ENCODE results near the gene PLD2. TPM values are rescaled to one million over a fixed set of nuclear protein-coding genes. Genes with fewer than 3 reads are reported as not detected.
"Not testable (repeated sequence)": the region's sequence is repeated elsewhere in the genome, so short reads cannot be mapped to it uniquely, and the experiment has no call there.

Gene PLD2
- total RNA-seq, 4 donors from 2014 or later, result 13.9 to 81.9 (median 18.9) TPM

DNA sequence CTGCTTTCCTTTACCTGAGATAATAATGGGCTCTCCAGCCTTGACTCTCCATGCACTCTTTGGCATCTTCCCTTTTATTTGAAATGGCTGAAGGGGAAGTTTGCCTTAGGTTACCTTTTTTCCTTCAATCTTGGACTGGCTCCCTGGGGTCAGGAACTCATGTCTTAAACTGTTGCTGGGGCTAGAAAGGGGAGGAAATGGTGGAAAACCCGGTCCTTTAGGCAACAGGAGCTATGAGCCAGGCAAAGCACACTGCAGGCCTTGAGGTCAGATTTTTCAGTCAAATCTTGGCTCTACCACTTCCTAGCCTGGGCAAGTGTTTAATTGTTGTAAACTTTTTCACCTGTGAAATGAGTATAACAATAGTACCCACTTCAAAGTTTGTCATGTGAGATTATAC, 56.4 kb downstream of the PLD2 start:
- no peaks in the 10 kb centered on the region for H3K9me3 ChIP-seq
- no peaks in the 10 kb centered on the region for H3K36me3 ChIP-seq
- H3K27me3 ChIP-seq, result no peaks in the 10 kb centered on the region
- peaks cover 0 to 13% (median 4%) of the 10 kb centered on the region in 4 donors for H3K4me1 ChIP-seq
- intact Hi-C loops (cut with DNase I; ENCODE audit: low total_unique reads), result no loop called here
- 83 to 89% methylated on average over 1 of the region's 1 CpG for WGBS, 2 donors (ENCODE audit: low coverage in 1 of 2)
- DNase-seq, result no peak
- TF ChIP-seq POLR2AphosphoS5 (IDR thresholded peaks at IDR 0.05) (no peak), EP300 (IDR thresholded peaks at IDR 0.05; ENCODE audit: low read depth) (no peak), CTCF (IDR thresholded peaks at IDR 0.05) (no peak), POLR2A (IDR thresholded peaks at IDR 0.05) (no peak)
- H3K27ac ChIP-seq, result no peak overlapping the region
- in situ Hi-C loops (cut with MboI; ENCODE audit: low pct_ligation_motif_present in 1 of 4, low pct_unique_long_range_greater_than_20kb in 1 of 4, low sequenced_read_pairs in 3 of 4), result no loop called here
- H3K4me3 ChIP-seq, result no peak overlapping the region

- H3K9me3 ChIP-seq; H3K27me3 ChIP-seq; H3K27ac ChIP-seq; H3K36me3 ChIP-seq; H3K4me1 ChIP-seq; in situ Hi-C loops (cut with MboI; ENCODE audit: low pct_ligation_motif_present in 1 of 4, low pct_unique_long_range_greater_than_20kb in 1 of 4, low sequenced_read_pairs in 3 of 4); intact Hi-C loops (cut with DNase I; ENCODE audit: low total_unique reads); DNase-seq; H3K4me3 ChIP-seq: not testable (repeated sequence)
- 81% methylated on average over 5 of the region's 5 CpGs; no CpG with 5 or more reads in 1 of the 2 donors for WGBS, 2 donors (ENCODE audit: low coverage in 1 of 2)
Observed at GRCh38 chr17:4867535-4867934, 60.6 kb downstream of the PLD2 start.

DNA sequence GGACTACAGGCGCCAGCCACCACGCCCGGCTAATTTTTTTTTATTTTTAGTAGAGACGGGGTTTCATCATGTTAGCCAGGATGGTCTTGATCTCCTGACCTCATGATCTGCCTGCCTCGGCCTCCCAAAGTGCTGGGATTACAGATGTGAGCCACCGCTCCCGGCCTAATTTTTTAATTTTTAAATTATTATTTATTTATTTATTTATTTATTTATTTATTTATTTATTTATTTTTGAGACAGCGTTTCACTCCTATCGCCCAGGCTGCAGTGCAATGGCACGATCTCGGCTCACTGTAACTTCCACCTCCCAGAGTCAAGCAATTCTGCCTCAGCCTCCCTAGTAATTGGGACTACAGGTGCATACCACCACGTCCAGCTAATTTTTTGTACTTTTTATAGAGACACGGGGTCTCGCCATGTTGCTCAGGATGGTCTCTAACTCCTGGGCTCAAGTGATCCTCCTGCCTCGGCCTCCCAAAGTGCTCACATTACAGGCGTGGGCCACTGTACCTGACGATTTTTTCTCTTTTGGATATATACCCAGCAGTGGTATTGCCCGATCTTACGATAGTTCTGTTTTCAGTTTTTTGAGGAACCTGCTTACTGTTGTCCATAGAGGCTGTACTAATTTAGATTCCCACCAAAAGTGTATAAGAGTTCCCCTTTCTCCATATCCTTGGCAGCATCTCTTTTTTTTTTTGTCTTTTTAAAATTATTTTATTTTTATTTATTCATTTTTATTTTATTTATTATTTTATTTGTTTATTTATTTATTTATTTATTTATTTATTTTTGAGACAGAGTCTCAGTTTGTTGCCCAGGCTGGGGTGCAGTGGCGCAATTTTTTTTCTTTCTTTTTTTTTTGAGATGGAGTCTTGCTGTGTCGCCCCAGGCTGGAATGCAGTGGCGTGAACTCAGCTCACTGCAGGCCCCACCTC, 62.4 kb downstream of the PLD2 start:
- H3K27me3 ChIP-seq; H3K4me3 ChIP-seq; H3K9me3 ChIP-seq; H3K4me1 ChIP-seq; H3K36me3 ChIP-seq; in situ Hi-C loops (cut with MboI; ENCODE audit: low pct_ligation_motif_present in 1 of 4, low pct_unique_long_range_greater_than_20kb in 1 of 4, low sequenced_read_pairs in 3 of 4); DNase-seq; intact Hi-C loops (cut with DNase I; ENCODE audit: low total_unique reads); H3K27ac ChIP-seq: not testable (repeated sequence)
- WGBS, 2 donors (ENCODE audit: low coverage in 1 of 2), result 94 to 99% methylated on average over 12 to 22 of the region's 22 CpGs

GRCh38 chr17:4870855-4871254, 63.9 kb downstream of the PLD2 start:
- H3K9me3 ChIP-seq, result no peaks in the 10 kb centered on the region
- H3K4me3 ChIP-seq, result no peak overlapping the region
- no peaks in the 10 kb centered on the region for H3K27me3 ChIP-seq
- intact Hi-C loops (cut with DNase I; ENCODE audit: low total_unique reads), result no loop called here
- no peaks in the 10 kb centered on the region for H3K36me3 ChIP-seq
- no peak for DNase-seq
- TF ChIP-seq POLR2AphosphoS5 (IDR thresholded peaks at IDR 0.05), result no peak
- no peak for TF ChIP-seq EP300 (IDR thresholded peaks at IDR 0.05; ENCODE audit: low read depth)
- TF ChIP-seq POLR2A (IDR thresholded peaks at IDR 0.05), result no peak
- no peak for TF ChIP-seq CTCF (IDR thresholded peaks at IDR 0.05)
- WGBS, 2 donors (ENCODE audit: low coverage in 1 of 2), result 73 to 81% methylated on average over 2 of the region's 2 CpGs
- H3K27ac ChIP-seq, result no peak overlapping the region
- no peaks in the 10 kb centered on the region for H3K4me1 ChIP-seq
- in situ Hi-C loops (cut with MboI; ENCODE audit: low pct_ligation_motif_present in 1 of 4, low pct_unique_long_range_greater_than_20kb in 1 of 4, low sequenced_read_pairs in 3 of 4), result no loop called here

DNA sequence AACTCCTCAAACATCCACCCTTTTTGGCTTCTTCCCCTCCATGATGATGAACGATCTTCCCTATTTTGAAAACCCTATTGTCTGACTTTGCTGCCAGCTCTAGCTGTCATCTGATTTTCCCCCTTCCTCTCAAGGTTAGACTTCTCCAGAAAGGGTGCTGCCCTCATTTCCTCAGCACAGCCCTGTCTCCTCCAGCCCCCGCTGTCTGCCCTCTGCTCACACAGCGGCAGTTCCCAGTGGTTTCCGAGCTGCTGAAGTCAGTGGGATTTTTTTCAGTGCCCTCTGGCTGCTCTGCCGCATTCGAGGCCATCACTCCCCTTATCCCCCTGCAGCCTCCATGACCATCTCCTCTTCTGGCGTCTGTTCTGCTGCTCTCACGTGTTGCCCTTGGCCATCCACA, 65.8 kb downstream of the PLD2 start:
- TF ChIP-seq EP300 (IDR thresholded peaks at IDR 0.05; ENCODE audit: low read depth), result no peak
- no peak for TF ChIP-seq POLR2AphosphoS5 (IDR thresholded peaks at IDR 0.05)
- no peak for TF ChIP-seq CTCF (IDR thresholded peaks at IDR 0.05)
- no peak for TF ChIP-seq POLR2A (IDR thresholded peaks at IDR 0.05)
- no peak overlapping the region for H3K27ac ChIP-seq
- 60 to 81% methylated on average over 3 to 8 of the region's 8 CpGs for WGBS, 2 donors (ENCODE audit: low coverage in 1 of 2)
- no peaks in the 10 kb centered on the region for H3K27me3 ChIP-seq
- H3K4me1 ChIP-seq, result no peaks in the 10 kb centered on the region
- in situ Hi-C loops (cut with MboI; ENCODE audit: low pct_ligation_motif_present in 1 of 4, low pct_unique_long_range_greater_than_20kb in 1 of 4, low sequenced_read_pairs in 3 of 4), result no loop called here
- no peak overlapping the region for H3K4me3 ChIP-seq
- H3K36me3 ChIP-seq, result no peaks in the 10 kb centered on the region
- DNase-seq, result no peak
- no peaks in the 10 kb centered on the region for H3K9me3 ChIP-seq
- intact Hi-C loops (cut with DNase I; ENCODE audit: low total_unique reads), result no loop called here

Other genes with a start within 250 kb of the PLD2 start
- 100 to 1,000 TPM; 214 to 308 (median 283) TPM for gene GGT6, start 246.6 kb upstream of the PLD2 start, total RNA-seq
- gene SMTNL2, start 222.6 kb upstream of the PLD2 start, total RNA-seq, result under 1 TPM in 3 of 4 donors, not detected in 1; 0.16 to 0.96 (median 0.40) TPM
- gene ALOX15, start 165.5 kb upstream of the PLD2 start, total RNA-seq, result under 1 TPM in 2 of 4 donors, not detected in 2; 0.41 to 0.48 TPM
- gene PELP1, start 103.0 kb upstream of the PLD2 start, total RNA-seq, result 10 to 100 TPM; 12.3 to 42.2 (median 16.1) TPM
- 10 to 100 TPM; 19.3 to 47.9 (median 36.8) TPM for gene ARRB2, start 96.5 kb upstream of the PLD2 start, total RNA-seq
- 10 to 100 TPM in 3 of 4 donors, 1 to 10 TPM in 1; 1.4 to 60.8 (median 34.1) TPM for gene MED11, start 75.7 kb upstream of the PLD2 start, total RNA-seq
- gene ZMYND15, start 67.3 kb upstream of the PLD2 start, total RNA-seq, result 1 to 10 TPM in 1 of 4 donors, under 1 TPM in 1, not detected in 2; 0.82 to 1.4 TPM
- gene CXCL16, start 67.2 kb upstream of the PLD2 start, total RNA-seq, result 10 to 100 TPM; 13.0 to 72.6 (median 27.0) TPM
- gene TM4SF5, start 35.3 kb upstream of the PLD2 start, total RNA-seq, result 10 to 100 TPM in 3 of 4 donors, 1 to 10 TPM in 1; 5.2 to 42.6 (median 26.1) TPM
- 1 to 10 TPM in 2 of 4 donors, under 1 TPM in 1, not detected in 1; 0.68 to 5.2 (median 1.9) TPM for gene VMO1, start 20.8 kb upstream of the PLD2 start, total RNA-seq
- gene GLTPD2, start 18.2 kb upstream of the PLD2 start, total RNA-seq, result 1 to 10 TPM in 1 of 4 donors, under 1 TPM in 1, not detected in 2; 0.41 to 1.7 TPM
- gene PSMB6, start 11.0 kb upstream of the PLD2 start, total RNA-seq, result 100 to 1,000 TPM in 2 of 4 donors, 10 to 100 TPM in 2; 34.0 to 111 (median 80.9) TPM
- gene MINK1, start 26.2 kb downstream of the PLD2 start, total RNA-seq, result 100 to 1,000 TPM; 128 to 406 (median 181) TPM
- 1 to 10 TPM in 3 of 4 donors, not detected in 1; 1.8 to 3.2 (median 2.1) TPM for gene C17orf107, start 92.4 kb downstream of the PLD2 start, total RNA-seq
- gene CHRNE, start 95.9 kb downstream of the PLD2 start, total RNA-seq, result under 1 TPM in 1 of 4 donors, not detected in 3; 0.32 TPM
- not detected for gene GP1BA, start 125.1 kb downstream of the PLD2 start, total RNA-seq
- gene SLC25A11, start 132.9 kb downstream of the PLD2 start, total RNA-seq, result 100 to 1,000 TPM in 1 of 4 donors, 10 to 100 TPM in 3; 62.4 to 120 (median 83.9) TPM
- gene RNF167, start 133.1 kb downstream of the PLD2 start, total RNA-seq, result 100 to 1,000 TPM in 1 of 4 donors, 10 to 100 TPM in 3; 57.2 to 348 (median 73.7) TPM
- gene PFN1, start 141.4 kb downstream of the PLD2 start, total RNA-seq, result 1,000 to 10,000 TPM in 1 of 4 donors, 100 to 1,000 TPM in 3; 743 to 1,049 (median 945) TPM
- gene ENO3, start 144.0 kb downstream of the PLD2 start, total RNA-seq, result 100 to 1,000 TPM in 1 of 4 donors, 10 to 100 TPM in 1, 1 to 10 TPM in 2; 2.5 to 211 (median 12.9) TPM
- gene SPAG7, start 160.7 kb downstream of the PLD2 start, total RNA-seq, result 10 to 100 TPM in 3 of 4 donors, 1 to 10 TPM in 1; 8.2 to 64.7 (median 47.4) TPM
- 10 to 100 TPM; 35.9 to 71.8 (median 51.8) TPM for gene CAMTA2, start 180.5 kb downstream of the PLD2 start, total RNA-seq
- 1 to 10 TPM in 2 of 4 donors, not detected in 2; 1.8 to 2.2 TPM for gene INCA1, start 190.4 kb downstream of the PLD2 start, total RNA-seq
- gene KIF1C, start 190.8 kb downstream of the PLD2 start, total RNA-seq, result 100 to 1,000 TPM; 106 to 125 (median 114) TPM
- 1 to 10 TPM in 3 of 4 donors, not detected in 1; 1.3 to 6.0 (median 3.4) TPM for gene SLC52A1, start 228.3 kb downstream of the PLD2 start, total RNA-seq